Medulla oblongata (tissue), 1 donor: ENCODE measurements around the gene LIPG.
"Not testable (repeated sequence)": the region's sequence is repeated elsewhere in the genome, so short reads cannot be mapped to it uniquely, and the experiment has no call there.

Source experiments
- DNase-seq: peaks from one replicate; pipeline ENCODE4 v3.0.0-alpha.2; 2015; ENCODE audit errors: extremely low spot score

Gene LIPG

DNA sequence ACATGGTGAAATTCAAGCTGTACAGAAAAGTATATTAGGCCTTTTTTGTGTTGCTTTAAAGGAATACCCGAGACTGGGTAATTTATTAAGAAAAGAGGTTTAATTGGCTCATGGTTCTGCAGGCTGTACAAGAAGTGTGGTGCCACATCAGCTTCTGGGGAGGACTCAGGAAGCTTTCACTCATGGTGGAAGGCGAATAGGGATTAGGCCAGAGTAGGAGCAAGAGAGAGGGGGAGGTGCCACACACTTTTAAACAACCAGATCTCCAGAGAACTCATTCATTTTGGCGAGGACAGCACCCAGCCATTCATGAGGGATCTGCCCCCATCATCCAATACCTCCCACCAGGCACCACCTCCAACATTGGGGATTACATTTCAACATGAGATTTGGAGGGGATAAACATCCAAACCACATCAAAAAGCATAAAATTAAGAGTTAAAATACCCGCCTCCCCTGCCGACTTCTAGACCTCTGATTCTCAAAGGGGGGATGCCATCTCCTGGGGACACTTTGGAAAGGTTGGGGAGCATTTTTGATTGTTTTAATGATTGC is 15.1 kb upstream of the LIPG start:
- DNase-seq: no peak

GRCh38 chr18:49547701-49548100 is 14.2 kb upstream of the LIPG start:
- DNase-seq: no peak

DNA sequence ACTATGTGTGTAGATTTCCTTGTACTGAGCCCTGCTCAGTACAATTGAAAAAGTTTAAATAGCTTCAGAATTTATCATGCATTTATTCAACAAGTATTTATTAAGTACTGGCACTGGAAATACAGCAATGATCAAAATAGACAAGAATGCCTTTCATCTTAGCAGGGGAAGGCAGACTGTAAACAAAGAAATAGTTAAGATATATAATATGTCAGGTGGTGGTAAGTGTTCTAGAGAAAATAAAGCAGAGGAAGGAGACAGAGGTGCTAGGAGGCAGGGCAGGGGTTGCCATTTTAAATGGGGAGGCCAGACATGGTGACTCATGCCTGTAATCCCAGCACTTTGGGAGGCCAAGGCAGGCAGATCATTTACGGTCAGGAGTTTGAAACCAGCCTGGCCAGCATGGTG is 13.6 kb upstream of the LIPG start:
- DNase-seq: no peak

GRCh38 chr18:49550621-49551339 is 11.1 kb upstream of the LIPG start:
- no peak for DNase-seq

DNA sequence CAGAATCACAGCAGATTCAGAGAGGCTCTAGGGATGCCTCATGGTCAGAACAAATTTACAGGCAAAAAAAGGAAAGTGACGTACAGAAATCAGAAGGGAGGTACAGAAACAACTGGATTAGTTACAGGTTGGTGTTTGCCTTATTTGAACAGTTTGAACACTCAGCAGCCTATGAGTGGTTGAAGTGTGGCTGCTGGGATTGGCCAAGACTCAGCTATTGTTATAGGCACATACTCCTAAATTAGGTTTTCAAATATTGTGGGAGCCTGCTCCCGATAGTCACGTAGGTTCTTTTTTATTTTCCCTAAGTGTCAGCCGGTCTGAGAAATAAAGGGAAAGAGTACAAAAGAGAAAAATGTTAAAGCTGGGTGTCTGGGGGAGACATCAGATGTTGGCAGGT is 8.9 kb upstream of the LIPG start:
- DNase-seq: no peak

DNA sequence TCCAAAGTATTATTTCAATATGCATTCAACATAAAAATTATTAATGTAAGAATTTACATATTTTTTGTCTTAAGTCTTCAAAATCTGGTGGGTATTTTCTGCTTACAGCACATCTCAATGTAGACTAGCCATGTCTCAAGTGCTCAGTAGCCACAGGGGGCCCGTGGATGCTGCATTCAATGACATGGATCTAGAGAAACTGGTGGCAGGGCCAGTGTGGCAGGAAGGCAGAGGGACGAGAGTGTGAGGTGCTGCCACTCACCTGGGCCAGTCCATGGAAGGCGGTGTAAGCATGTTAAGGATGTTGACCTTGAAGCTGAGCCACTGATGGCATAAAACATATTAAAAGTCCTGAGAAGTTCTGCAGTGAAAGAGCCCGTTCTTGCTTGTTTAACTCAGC is 6.2 kb upstream of the LIPG start:
- no peak for DNase-seq

GRCh38 chr18:49558356-49558755 is 3.5 kb upstream of the LIPG start:
- DNase-seq: no peak

GRCh38 chr18:49559326-49559931 is 2.4 kb upstream of the LIPG start:
- DNase-seq: not testable (repeated sequence)

- no peak for DNase-seq
Observed at GRCh38 chr18:49560277-49560623, 1.6 kb upstream of the LIPG start.

- DNase-seq: no peak
Observed at GRCh38 chr18:49560624-49561288, 1.1 kb upstream of the LIPG start.

- no peak for DNase-seq
Observed at GRCh38 chr18:49562481-49563129, 748 bp downstream of the LIPG start.

- no peak for DNase-seq
Observed at GRCh38 chr18:49563130-49563540, 1.3 kb downstream of the LIPG start.

DNA sequence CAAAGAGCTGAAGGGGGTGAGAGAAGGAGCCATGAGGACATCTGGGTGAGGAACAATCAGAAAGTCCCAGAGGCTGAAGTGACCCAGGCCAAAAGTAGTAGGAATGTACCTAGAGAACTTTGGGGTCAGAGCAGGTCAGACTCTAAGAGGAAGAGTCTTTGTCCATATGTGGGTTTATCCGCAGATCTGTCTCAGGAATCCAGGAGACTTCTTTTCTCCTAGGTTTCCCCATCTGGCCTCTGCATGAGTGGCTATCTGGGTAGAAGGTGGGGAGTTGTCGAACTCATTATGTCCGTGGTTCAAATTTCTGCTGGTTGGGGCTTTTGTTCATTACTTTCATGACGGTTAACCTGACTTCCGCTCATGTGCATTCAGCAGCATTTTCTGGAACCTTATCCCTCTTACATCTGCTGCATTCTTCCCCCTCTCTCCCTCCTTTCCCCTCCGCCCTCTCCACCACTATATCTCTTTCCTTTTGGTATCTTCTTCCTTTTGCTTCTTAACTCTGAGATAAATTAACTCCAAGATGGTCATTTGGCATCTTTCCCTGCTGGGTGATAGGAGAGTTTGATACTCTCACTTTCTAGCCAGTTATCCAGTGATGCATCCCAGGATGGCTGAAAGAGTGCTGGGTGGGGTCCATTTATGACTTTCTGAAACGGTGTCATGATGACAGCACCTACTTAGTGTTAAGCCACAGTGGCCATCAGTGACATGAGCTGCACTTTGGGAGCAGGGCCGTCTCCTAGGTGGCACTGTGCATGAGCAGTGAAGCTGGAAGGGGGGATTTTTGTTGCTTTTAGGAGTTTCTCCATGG is 2.1 kb downstream of the LIPG start:
- no peak for DNase-seq

DNA sequence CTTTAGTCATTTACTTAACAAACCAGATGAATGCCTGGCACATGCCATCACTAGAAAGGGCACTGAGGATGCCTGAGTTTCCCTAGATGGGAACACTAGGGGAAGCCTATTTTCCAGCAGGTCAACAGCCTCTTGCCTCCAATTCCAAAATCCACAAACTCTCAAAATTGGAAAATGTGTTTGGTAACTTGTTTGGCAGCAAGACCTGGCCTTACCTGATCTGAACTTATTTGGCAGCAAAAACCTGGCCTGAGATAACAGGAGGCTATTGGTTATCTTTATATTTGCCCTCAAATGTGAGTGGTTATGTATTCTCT is 2.6 kb downstream of the LIPG start:
- DNase-seq: no peak

- DNase-seq: no peak
Observed at GRCh38 chr18:49565101-49565500, 3.2 kb downstream of the LIPG start.

DNA sequence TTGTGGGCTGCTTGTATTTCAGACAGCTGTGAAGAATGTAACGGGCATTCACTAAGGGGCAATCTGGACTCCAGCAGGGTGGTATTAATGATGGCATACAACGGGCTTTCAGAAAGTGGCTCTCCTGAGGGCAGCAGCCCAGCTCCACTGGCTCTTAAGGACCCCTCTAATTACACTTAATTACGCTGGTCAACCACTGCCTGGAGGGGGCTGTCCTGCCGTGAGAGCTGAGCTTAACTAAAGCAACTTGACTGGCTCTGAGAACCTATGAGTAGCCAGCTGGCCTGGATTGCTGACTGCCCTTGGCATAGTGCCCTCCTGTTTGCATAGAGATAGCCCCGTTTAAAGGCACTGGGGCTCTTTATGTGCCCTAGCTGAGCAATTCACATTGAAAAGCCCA is 3.8 kb downstream of the LIPG start:
- DNase-seq: peak; percentile 84

DNA sequence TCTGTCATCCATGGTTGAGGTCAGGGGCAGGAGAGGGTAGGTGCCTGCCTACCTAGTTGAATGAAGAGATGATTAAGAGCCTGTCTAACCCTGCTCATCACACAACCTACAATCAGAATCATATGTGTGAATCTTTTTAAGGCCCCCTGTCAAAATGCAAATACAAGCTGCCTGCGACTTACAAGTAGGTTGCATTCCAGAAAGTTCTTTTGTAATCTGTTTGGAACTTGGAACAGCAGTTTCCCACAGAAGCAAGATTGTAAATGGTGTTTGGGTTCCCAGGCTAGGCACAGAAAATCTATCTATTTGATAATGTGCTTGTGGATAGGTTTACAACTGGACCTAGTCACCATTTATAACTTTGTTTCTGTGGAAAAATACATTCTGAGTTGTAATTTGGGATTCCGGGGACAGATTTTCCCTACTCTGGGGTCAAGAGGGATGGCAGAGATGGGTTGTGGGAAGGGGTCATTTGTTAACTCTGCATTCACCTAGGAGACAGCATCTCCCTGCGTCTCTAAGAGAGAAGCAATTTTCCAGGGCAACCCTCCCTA is 4.4 kb downstream of the LIPG start:
- no peak for DNase-seq

- DNase-seq: no peak
Observed at GRCh38 chr18:49566985-49567384, 5.1 kb downstream of the LIPG start.

- DNase-seq: no peak
Observed at GRCh38 chr18:49569724-49570123, 7.9 kb downstream of the LIPG start.

- DNase-seq: no peak
Observed at GRCh38 chr18:49570836-49571235, 9.0 kb downstream of the LIPG start.

DNA sequence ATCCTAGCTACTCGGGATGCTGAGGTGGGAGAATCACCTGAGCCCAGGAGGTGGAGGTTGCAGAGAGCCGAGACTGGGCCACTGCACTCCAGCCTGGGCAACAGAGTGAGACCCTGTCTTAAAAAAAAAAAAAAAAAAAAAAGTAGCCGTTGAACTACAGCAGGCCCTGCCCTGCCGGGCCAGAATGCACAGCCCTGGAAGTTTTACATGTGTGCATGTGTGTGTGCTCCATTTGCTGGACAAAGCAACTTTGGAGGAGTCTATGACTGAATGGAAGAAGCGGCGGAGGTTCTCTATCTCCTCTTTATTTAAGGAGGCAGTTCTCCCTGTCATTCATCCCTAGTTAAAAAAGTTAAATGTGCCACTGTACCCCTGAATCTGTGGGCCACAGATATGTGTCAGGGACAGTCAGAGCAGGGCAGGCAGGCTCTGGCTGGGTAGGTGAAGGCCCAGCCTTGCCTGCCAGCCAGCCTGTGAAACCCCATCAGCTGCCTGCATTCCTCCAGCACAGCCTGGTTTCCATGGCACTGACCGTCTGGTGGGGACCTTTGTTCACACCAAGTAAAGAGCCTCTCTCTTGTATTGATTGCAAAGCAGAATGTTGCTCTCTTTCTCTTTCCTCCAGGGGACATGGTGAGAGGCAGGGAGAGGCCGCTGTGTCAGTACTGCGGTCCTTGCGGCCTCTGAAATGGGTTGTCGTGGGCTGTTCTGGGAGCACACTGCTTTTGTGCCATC is 10.9 kb downstream of the LIPG start:
- peak; percentile 73 for DNase-seq
